IPS-18a (cell line): ENCODE data around the gene MIOX.
A peak's percentile ranks its signal among the peaks of the same experiment; 100 is the strongest.
"Not testable (repeated sequence)": the region's sequence is repeated elsewhere in the genome, so short reads cannot be mapped to it uniquely, and the experiment has no call there.

Experiments
- H3K27ac ChIP-seq: one replicate; pipeline ENCODE4 v1.5.1; 2013; ENCODE audit warnings: low read length
- H3K27me3 ChIP-seq: one replicate; pipeline ENCODE4 v1.6.1; 2013; ENCODE audit warnings: mild to moderate bottlenecking, low read length; ENCODE audit not compliant: control insufficient read depth, insufficient read depth
- H3K36me3 ChIP-seq: one replicate; pipeline ENCODE4 v1.6.1; 2013; ENCODE audit warnings: low read depth, low read length; ENCODE audit not compliant: control insufficient read depth
- H3K4me1 ChIP-seq: one replicate; pipeline ENCODE4 v1.6.1; 2013; ENCODE audit warnings: low read depth, low read length; ENCODE audit not compliant: control insufficient read depth
- H3K4me3 ChIP-seq: one replicate; pipeline ENCODE4 v1.5.1; 2013; ENCODE audit warnings: low read length
- H3K9ac ChIP-seq: one replicate; pipeline ENCODE4 v1.6.1; 2013; ENCODE audit warnings: mild to moderate bottlenecking, low read length, moderate library complexity
- H3K9me3 ChIP-seq: one replicate; pipeline ENCODE4 v1.6.1; 2013; ENCODE audit warnings: low read depth, low read length; ENCODE audit not compliant: control insufficient read depth

MIOX gene

GRCh38 chr22:50518606-50519005 lies 31.9 kb downstream of the MIOX start:
- H3K27me3 ChIP-seq = no peaks in the 10 kb centered on the region
- H3K4me3 ChIP-seq = no peak overlapping the region
- H3K9ac ChIP-seq = no peak overlapping the region
- no peak overlapping the region for H3K27ac ChIP-seq
- peaks cover 45% of the 10 kb centered on the region for H3K36me3 ChIP-seq
- H3K4me1 ChIP-seq = no peaks in the 10 kb centered on the region
- H3K9me3 ChIP-seq = no peaks in the 10 kb centered on the region

- H3K4me1 ChIP-seq = no peaks in the 10 kb centered on the region
- peaks cover 45% of the 10 kb centered on the region for H3K36me3 ChIP-seq
- H3K27ac ChIP-seq = no peak overlapping the region
- no peak overlapping the region for H3K9ac ChIP-seq
- H3K4me3 ChIP-seq = no peak overlapping the region
- H3K9me3 ChIP-seq = no peaks in the 10 kb centered on the region
- no peaks in the 10 kb centered on the region for H3K27me3 ChIP-seq
These were observed 32.5 kb downstream of the MIOX start for GRCh38 chr22:50519151-50519550.

- not testable (repeated sequence) for H3K9me3 ChIP-seq, H3K4me3 ChIP-seq, H3K4me1 ChIP-seq, H3K9ac ChIP-seq, H3K27me3 ChIP-seq, H3K27ac ChIP-seq
- peaks cover 45% of the 10 kb centered on the region for H3K36me3 ChIP-seq
These were observed 33.5 kb downstream of the MIOX start for GRCh38 chr22:50520184-50520583.

GRCh38 chr22:50520826-50521453 lies 34.3 kb downstream of the MIOX start:
- peaks cover 45% of the 10 kb centered on the region for H3K36me3 ChIP-seq

GRCh38 chr22:50521710-50522109 lies 35.1 kb downstream of the MIOX start:
- no peaks in the 10 kb centered on the region for H3K9me3 ChIP-seq
- peaks cover 41% of the 10 kb centered on the region for H3K36me3 ChIP-seq
- H3K4me1 ChIP-seq = peaks cover 2% of the 10 kb centered on the region
- H3K4me3 ChIP-seq = no peak overlapping the region
- H3K27ac ChIP-seq = no peak overlapping the region
- H3K27me3 ChIP-seq = peaks cover 3% of the 10 kb centered on the region
- H3K9ac ChIP-seq = no peak overlapping the region

More at GRCh38 chr22:50520826-50521453, 34.3 kb downstream of the MIOX start:
- Histone ChIP-seq H3K4me1 (no peaks in the 10 kb centered on the region), H3K9ac (no peak overlapping the region), H3K4me3 (no peak overlapping the region), H3K27ac (no peak overlapping the region), H3K9me3 (no peaks in the 10 kb centered on the region), H3K27me3 (no peaks in the 10 kb centered on the region)

- H3K9me3 ChIP-seq = no peaks in the 10 kb centered on the region
- peaks cover 40% of the 10 kb centered on the region for H3K36me3 ChIP-seq
These were observed 35.6 kb downstream of the MIOX start for GRCh38 chr22:50522208-50522805.

GRCh38 chr22:50522806-50523438 lies 36.3 kb downstream of the MIOX start:
- no peak overlapping the region for H3K4me3 ChIP-seq
- H3K27ac ChIP-seq = no peak overlapping the region
- peaks cover 3% of the 10 kb centered on the region for H3K4me1 ChIP-seq
- H3K27me3 ChIP-seq = peaks cover 15% of the 10 kb centered on the region
- H3K9ac ChIP-seq = no peak overlapping the region
- H3K36me3 ChIP-seq = peaks cover 37% of the 10 kb centered on the region
- H3K9me3 ChIP-seq = no peaks in the 10 kb centered on the region

More at GRCh38 chr22:50522208-50522805, 35.6 kb downstream of the MIOX start:
- Histone ChIP-seq H3K27me3 (peaks cover 9% of the 10 kb centered on the region), H3K4me3 (no peak overlapping the region), H3K27ac (no peak overlapping the region), H3K4me1 (peaks cover 3% of the 10 kb centered on the region), H3K9ac (no peak overlapping the region)

- no peak overlapping the region for H3K9ac ChIP-seq
- peaks cover 20% of the 10 kb centered on the region for H3K27me3 ChIP-seq
- H3K9me3 ChIP-seq = no peaks in the 10 kb centered on the region
- no peak overlapping the region for H3K4me3 ChIP-seq
- H3K4me1 ChIP-seq = peaks cover 3% of the 10 kb centered on the region
- no peak overlapping the region for H3K27ac ChIP-seq
- peaks cover 33% of the 10 kb centered on the region for H3K36me3 ChIP-seq
These were observed 36.8 kb downstream of the MIOX start for GRCh38 chr22:50523458-50523805.

- Histone ChIP-seq H3K36me3 (peaks cover 29% of the 10 kb centered on the region), H3K4me1 (peaks cover 3% of the 10 kb centered on the region), H3K9me3 (no peaks in the 10 kb centered on the region), H3K27ac (no peak overlapping the region), H3K4me3 (peak overlapping the region; percentile 75), H3K9ac (no peak overlapping the region), H3K27me3 (peaks cover 27% of the 10 kb centered on the region)
These were observed 37.4 kb downstream of the MIOX start for GRCh38 chr22:50523806-50524675.

GRCh38 chr22:50524676-50525103 lies 38.0 kb downstream of the MIOX start:
- Histone ChIP-seq H3K9ac (peak overlapping the region; percentile 62), H3K9me3 (no peaks in the 10 kb centered on the region), H3K36me3 (peaks cover 23% of the 10 kb centered on the region), H3K27ac (no peak overlapping the region), H3K4me1 (peaks cover 3% of the 10 kb centered on the region), H3K27me3 (peaks cover 33% of the 10 kb centered on the region), H3K4me3 (peak overlapping the region; percentile 75)

GRCh38 chr22:50525104-50525857 lies 38.6 kb downstream of the MIOX start, which contains the start of gene SCO2:
Gene SCO2 (minus strand): TSS chr22:50525598. CDS start chr22:50524411, 1,187 bp downstream.
- H3K4me3 ChIP-seq = peak within 1 kb of the TSS; percentile 75
- H3K9me3 ChIP-seq = no peaks in the 10 kb centered on the region
- H3K27ac ChIP-seq = no peak within 1 kb of the TSS
- H3K4me1 ChIP-seq = peaks cover 3% of the 10 kb centered on the region
- peaks cover 23% of the 10 kb centered on the region for H3K36me3 ChIP-seq
- H3K9ac ChIP-seq = peak within 1 kb of the TSS; percentile 62
- peaks cover 39% of the 10 kb centered on the region for H3K27me3 ChIP-seq
